ENCODE measurements around the gene UGT3A2.
"Not testable (repeated sequence)": the region's sequence is repeated elsewhere in the genome, so short reads cannot be mapped to it uniquely, and the experiment has no call there.

GRCh38 chr5:36034536-36035134 lies 32.0 kb downstream of the UGT3A2 start:
- TF ChIP-seq, protein P1, sequence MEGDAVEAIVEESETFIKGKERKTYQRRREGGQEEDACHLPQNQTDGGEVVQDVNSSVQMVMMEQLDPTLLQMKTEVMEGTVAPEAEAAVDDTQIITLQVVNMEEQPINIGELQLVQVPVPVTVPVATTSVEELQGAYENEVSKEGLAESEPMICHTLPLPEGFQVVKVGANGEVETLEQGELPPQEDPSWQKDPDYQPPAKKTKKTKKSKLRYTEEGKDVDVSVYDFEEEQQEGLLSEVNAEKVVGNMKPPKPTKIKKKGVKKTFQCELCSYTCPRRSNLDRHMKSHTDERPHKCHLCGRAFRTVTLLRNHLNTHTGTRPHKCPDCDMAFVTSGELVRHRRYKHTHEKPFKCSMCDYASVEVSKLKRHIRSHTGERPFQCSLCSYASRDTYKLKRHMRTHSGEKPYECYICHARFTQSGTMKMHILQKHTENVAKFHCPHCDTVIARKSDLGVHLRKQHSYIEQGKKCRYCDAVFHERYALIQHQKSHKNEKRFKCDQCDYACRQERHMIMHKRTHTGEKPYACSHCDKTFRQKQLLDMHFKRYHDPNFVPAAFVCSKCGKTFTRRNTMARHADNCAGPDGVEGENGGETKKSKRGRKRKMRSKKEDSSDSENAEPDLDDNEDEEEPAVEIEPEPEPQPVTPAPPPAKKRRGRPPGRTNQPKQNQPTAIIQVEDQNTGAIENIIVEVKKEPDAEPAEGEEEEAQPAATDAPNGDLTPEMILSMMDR (IDR thresholded peaks at IDR 0.05): not testable (repeated sequence)
- not testable (repeated sequence) for TF ChIP-seq POLR2A, EP300, POLR2AphosphoS5 (IDR thresholded peaks at IDR 0.05)

Measured in sigmoid colon (tissue), 4 donors.